Measurements from ENCODE around the gene CDC42BPB. TPM values are rescaled to one million over a fixed set of nuclear protein-coding genes. Genes with fewer than 3 reads are reported as not detected.

Gene CDC42BPB
- total RNA-seq, 1 donor from 2014 or later, result 105 TPM

- no peak for TF ChIP-seq POLR2A (IDR thresholded peaks at IDR 0.05)
- TF ChIP-seq POLR2AphosphoS5 (IDR thresholded peaks at IDR 0.05; ENCODE audit: insufficient read depth in 1 of 2, low read depth in 1 of 2), result no peak
- TF ChIP-seq, protein P1, sequence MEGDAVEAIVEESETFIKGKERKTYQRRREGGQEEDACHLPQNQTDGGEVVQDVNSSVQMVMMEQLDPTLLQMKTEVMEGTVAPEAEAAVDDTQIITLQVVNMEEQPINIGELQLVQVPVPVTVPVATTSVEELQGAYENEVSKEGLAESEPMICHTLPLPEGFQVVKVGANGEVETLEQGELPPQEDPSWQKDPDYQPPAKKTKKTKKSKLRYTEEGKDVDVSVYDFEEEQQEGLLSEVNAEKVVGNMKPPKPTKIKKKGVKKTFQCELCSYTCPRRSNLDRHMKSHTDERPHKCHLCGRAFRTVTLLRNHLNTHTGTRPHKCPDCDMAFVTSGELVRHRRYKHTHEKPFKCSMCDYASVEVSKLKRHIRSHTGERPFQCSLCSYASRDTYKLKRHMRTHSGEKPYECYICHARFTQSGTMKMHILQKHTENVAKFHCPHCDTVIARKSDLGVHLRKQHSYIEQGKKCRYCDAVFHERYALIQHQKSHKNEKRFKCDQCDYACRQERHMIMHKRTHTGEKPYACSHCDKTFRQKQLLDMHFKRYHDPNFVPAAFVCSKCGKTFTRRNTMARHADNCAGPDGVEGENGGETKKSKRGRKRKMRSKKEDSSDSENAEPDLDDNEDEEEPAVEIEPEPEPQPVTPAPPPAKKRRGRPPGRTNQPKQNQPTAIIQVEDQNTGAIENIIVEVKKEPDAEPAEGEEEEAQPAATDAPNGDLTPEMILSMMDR (IDR thresholded peaks at IDR 0.05), result no peak
- H3K27me3 ChIP-seq, result no peaks in the 10 kb centered on the region
- intact Hi-C loops (cut with DNase I), result no loop called here
- H3K4me3 ChIP-seq, result no peak overlapping the region
- no peaks in the 10 kb centered on the region for H3K36me3 ChIP-seq
- no peaks in the 10 kb centered on the region for H3K9me3 ChIP-seq
- H3K27ac ChIP-seq, result no peak overlapping the region
- DNase-seq (ENCODE audit: extremely low spot score in 2 of 2), result no peak
- H3K4me1 ChIP-seq, result no peaks in the 10 kb centered on the region
Measured at GRCh38 chr14:102891556-102891955, 165.8 kb downstream of the CDC42BPB start.

GRCh38 chr14:102891111-102891510, 166.2 kb downstream of the CDC42BPB start:
- DNase-seq (ENCODE audit: extremely low spot score in 2 of 2), result no peak
- Histone ChIP-seq H3K4me3 (no peak overlapping the region), H3K27me3 (no peaks in the 10 kb centered on the region), H3K27ac (no peak overlapping the region), H3K4me1 (no peaks in the 10 kb centered on the region), H3K9me3 (no peaks in the 10 kb centered on the region), H3K36me3 (peaks cover 0 to 2% of the 10 kb centered on the region in 2 donors)
- no peak for TF ChIP-seq POLR2A (IDR thresholded peaks at IDR 0.05)
- TF ChIP-seq POLR2AphosphoS5 (IDR thresholded peaks at IDR 0.05; ENCODE audit: insufficient read depth in 1 of 2, low read depth in 1 of 2), result no peak
- TF ChIP-seq, protein P1 (IDR thresholded peaks at IDR 0.05), result no peak
- intact Hi-C loops (cut with DNase I), result no loop called here

- no peaks in the 10 kb centered on the region for H3K27me3 ChIP-seq
- H3K4me1 ChIP-seq, result no peaks in the 10 kb centered on the region
- TF ChIP-seq POLR2A (IDR thresholded peaks at IDR 0.05), result no peak
- no peaks in the 10 kb centered on the region for H3K9me3 ChIP-seq
- H3K36me3 ChIP-seq, result peaks cover 0 to 10% of the 10 kb centered on the region in 2 donors
- no peak overlapping the region for H3K27ac ChIP-seq
- DNase-seq (ENCODE audit: extremely low spot score in 2 of 2), result no peak
- intact Hi-C loops (cut with DNase I), result no loop called here
- H3K4me3 ChIP-seq, result no peak overlapping the region
Measured at GRCh38 chr14:102889615-102890014, 167.7 kb downstream of the CDC42BPB start.

GRCh38 chr14:102888748-102889147, 168.6 kb downstream of the CDC42BPB start:
- H3K4me3 ChIP-seq, result no peak overlapping the region
- no peaks in the 10 kb centered on the region for H3K27me3 ChIP-seq
- H3K4me1 ChIP-seq, result no peaks in the 10 kb centered on the region
- no peak overlapping the region for H3K27ac ChIP-seq
- no peak for DNase-seq (ENCODE audit: extremely low spot score in 2 of 2)
- H3K9me3 ChIP-seq, result no peaks in the 10 kb centered on the region
- no peak for TF ChIP-seq POLR2AphosphoS5 (IDR thresholded peaks at IDR 0.05; ENCODE audit: insufficient read depth in 1 of 2, low read depth in 1 of 2)
- TF ChIP-seq, protein P1 (IDR thresholded peaks at IDR 0.05), result no peak
- TF ChIP-seq POLR2A (IDR thresholded peaks at IDR 0.05), result no peak
- intact Hi-C loops (cut with DNase I), result no loop called here
- H3K36me3 ChIP-seq, result peaks cover 0 to 10% of the 10 kb centered on the region in 2 donors

- Histone ChIP-seq H3K27ac (no peak overlapping the region), H3K9me3 (no peaks in the 10 kb centered on the region), H3K27me3 (no peaks in the 10 kb centered on the region), H3K4me1 (no peaks in the 10 kb centered on the region), H3K36me3 (peaks cover 0 to 14% of the 10 kb centered on the region in 2 donors), H3K4me3 (no peak overlapping the region)
- no peak for DNase-seq (ENCODE audit: extremely low spot score in 2 of 2)
- TF ChIP-seq, protein P1 (IDR thresholded peaks at IDR 0.05), result no peak
- no peak for TF ChIP-seq POLR2A (IDR thresholded peaks at IDR 0.05)
- no peak for TF ChIP-seq POLR2AphosphoS5 (IDR thresholded peaks at IDR 0.05; ENCODE audit: insufficient read depth in 1 of 2, low read depth in 1 of 2)
- intact Hi-C loops (cut with DNase I), result no loop called here
Measured at GRCh38 chr14:102885737-102886447, 171.5 kb downstream of the CDC42BPB start.

All from vagina (tissue), 2 donors.